ENCODE measurements around the gene RNF5.

- no peak for TF ChIP-seq CTCF (IDR thresholded peaks at IDR 0.05; ENCODE audit: low read depth, low read length, poor library complexity, severe bottlenecking)
- TF ChIP-seq EZH2phosphoT487 (IDR thresholded peaks at IDR 0.05; ENCODE audit: borderline replicate concordance, low read length) = no peak
These were observed 22.7 kb downstream of the RNF5 start for GRCh38 chr6:32200711-32201475.
